Trophoblast cell (in vitro differentiated cells and primary cell): ENCODE measurements around the gene FUOM.
"Not testable (repeated sequence)": the region's sequence is repeated elsewhere in the genome, so short reads cannot be mapped to it uniquely, and the experiment has no call there.

Experiments used
- DNase-seq, 2 donors: peaks; one replicate each; pipeline ENCODE4 v3.0.0-alpha.2; 2016
- H2AFZ ChIP-seq: 2 replicates; pipeline ENCODE4 v1.6.1; 2013; ENCODE audit warnings: low read length, moderate library complexity, mild to moderate bottlenecking; ENCODE audit not compliant: insufficient read depth, poor library complexity
- H2AK5ac ChIP-seq: 2 replicates; pipeline ENCODE4 v1.6.1; 2013; ENCODE audit warnings: mild to moderate bottlenecking, low read length
- H2BK120ac ChIP-seq: 2 replicates; pipeline ENCODE4 v1.6.1; 2013; ENCODE audit warnings: low read length, mild to moderate bottlenecking, moderate library complexity; ENCODE audit not compliant: insufficient read depth, poor library complexity
- H2BK12ac ChIP-seq: 2 replicates; pipeline ENCODE4 v1.6.1; 2013; ENCODE audit warnings: mild to moderate bottlenecking, low read length, moderate library complexity
- H2BK5ac ChIP-seq: 2 replicates; pipeline ENCODE4 v1.6.1; 2013; ENCODE audit warnings: low read length, low read depth, moderate library complexity, mild to moderate bottlenecking; ENCODE audit not compliant: poor library complexity
- H3K14ac ChIP-seq: 2 replicates; pipeline ENCODE4 v1.6.1; 2013; ENCODE audit warnings: mild to moderate bottlenecking, low read length
- H3K18ac ChIP-seq: 2 replicates; pipeline ENCODE4 v1.6.1; 2013; ENCODE audit warnings: mild to moderate bottlenecking, low read length
- H3K23ac ChIP-seq: 2 replicates; pipeline ENCODE4 v1.6.1; 2013; ENCODE audit warnings: low read length
- H3K27ac ChIP-seq: 2 replicates; pipeline ENCODE4 v1.5.1; 2013; ENCODE audit warnings: low read depth, mild to moderate bottlenecking, inconsistent platforms, low read length, moderate library complexity
- H3K27me3 ChIP-seq: 2 replicates; pipeline ENCODE4 v1.6.1; 2013; ENCODE audit warnings: inconsistent platforms, mild to moderate bottlenecking, low read length, moderate library complexity; ENCODE audit not compliant: insufficient read depth
- H3K36me3 ChIP-seq, 2 experiments: 1 replicate in 1 of 2; 2 replicates in 1 of 2; pipeline ENCODE4 v1.6.1; 2013; ENCODE audit warnings: low read length in 2 of 2, mild to moderate bottlenecking in 2 of 2, moderate library complexity in 1 of 2; ENCODE audit not compliant: insufficient read depth in 2 of 2, control insufficient read depth in 1 of 2
- H3K4ac ChIP-seq: 2 replicates; pipeline ENCODE4 v1.6.1; 2013; ENCODE audit warnings: low read depth, mild to moderate bottlenecking, low read length, moderate library complexity
- H3K4me1 ChIP-seq, 2 experiments: 1 replicate in 1 of 2; 2 replicates in 1 of 2; pipeline ENCODE4 v1.6.1; 2013; ENCODE audit warnings: low read length in 2 of 2, mild to moderate bottlenecking in 2 of 2, moderate library complexity in 1 of 2; ENCODE audit not compliant: insufficient read depth in 2 of 2, control insufficient read depth in 1 of 2
- H3K4me2 ChIP-seq: 2 replicates; pipeline ENCODE4 v1.6.1; 2013; ENCODE audit warnings: inconsistent platforms, mild to moderate bottlenecking, low read length, moderate library complexity
- H3K4me3 ChIP-seq: 2 replicates; pipeline ENCODE4 v1.5.1; 2013; ENCODE audit warnings: mild to moderate bottlenecking, low read depth, low read length, inconsistent platforms
- H3K79me1 ChIP-seq: one replicate; pipeline ENCODE4 v1.6.1; 2013; ENCODE audit warnings: low read length
- H3K79me2 ChIP-seq: 2 replicates; pipeline ENCODE4 v1.6.1; 2013; ENCODE audit warnings: low read length, mild to moderate bottlenecking; ENCODE audit not compliant: control insufficient read depth, insufficient read depth, poor library complexity
- H3K9ac ChIP-seq: 2 replicates; pipeline ENCODE4 v1.6.1; 2013; ENCODE audit warnings: mild to moderate bottlenecking, low read length
- H3K9me3 ChIP-seq: 2 replicates; pipeline ENCODE4 v1.6.1; 2013; ENCODE audit warnings: low read depth, mild to moderate bottlenecking, control low read depth, inconsistent platforms, low read length; ENCODE audit not compliant: insufficient read depth
- H4K12ac ChIP-seq: 2 replicates; pipeline ENCODE4 v1.6.1; 2013; ENCODE audit warnings: low read depth, mild to moderate bottlenecking, low read length, moderate library complexity
- H4K8ac ChIP-seq: 2 replicates; pipeline ENCODE4 v1.6.1; 2013; ENCODE audit warnings: low read depth, mild to moderate bottlenecking, low read length, moderate library complexity
- H4K91ac ChIP-seq: one replicate; pipeline ENCODE4 v1.6.1; 2013; ENCODE audit warnings: low read depth, mild to moderate bottlenecking, low read length, moderate library complexity
- WGBS: extraction: QIAGEN DNeasy Blood & Tissue Kit; methylation state at CpG from one replicate; pipeline ENCODE4 v1.1.7; 2013; ENCODE audit warnings: missing lambda C conversion rate; ENCODE audit not compliant: insufficient read length, insufficient coverage; ENCODE audit errors: extremely low coverage; 5-methylcytosine and 5-hydroxymethylcytosine counted together

Gene FUOM

GRCh38 chr10:133390597-133391248, 32.9 kb upstream of the FUOM start:
- Histone ChIP-seq H3K23ac (no peak overlapping the region), H2AK5ac (no peak overlapping the region), H3K4me1 (peaks cover 0 to 4% of the 10 kb centered on the region in 2 experiments), H4K8ac (no peak overlapping the region), H3K79me2 (peaks cover 9% of the 10 kb centered on the region), H3K27ac (no peak overlapping the region), H3K18ac (no peak overlapping the region), H3K36me3 (peaks cover 3 to 6% of the 10 kb centered on the region in 2 experiments), H3K9me3 (peaks cover 2% of the 10 kb centered on the region), H2BK120ac (no peak overlapping the region), H3K4ac (no peak overlapping the region), H2BK12ac (no peak overlapping the region), H3K79me1 (peaks cover 8% of the 10 kb centered on the region), H3K4me3 (no peak overlapping the region), H3K9ac (no peak overlapping the region), H4K91ac (no peak overlapping the region), H3K27me3 (no peaks in the 10 kb centered on the region), H3K14ac (no peak overlapping the region), H3K4me2 (no peak overlapping the region), H2BK5ac (no peak overlapping the region), H4K12ac (no peak overlapping the region), H2AFZ (no peak overlapping the region)
- DNase-seq = no peak
- no CpG with 5 or more reads among the region's 19 CpGs for WGBS

- Histone ChIP-seq H3K79me1 (peaks cover 5% of the 10 kb centered on the region), H3K36me3 (peaks cover 2 to 3% of the 10 kb centered on the region in 2 experiments), H3K4me3 (no peak overlapping the region), H4K12ac (no peak overlapping the region), H3K27ac (no peak overlapping the region), H3K79me2 (peaks cover 2% of the 10 kb centered on the region), H3K9ac (no peak overlapping the region), H2BK120ac (no peak overlapping the region), H4K8ac (no peak overlapping the region), H2AFZ (no peak overlapping the region), H3K4me2 (no peak overlapping the region), H3K9me3 (no peaks in the 10 kb centered on the region), H4K91ac (no peak overlapping the region), H3K27me3 (no peaks in the 10 kb centered on the region), H2BK12ac (no peak overlapping the region), H3K4me1 (no peaks in the 10 kb centered on the region), H3K18ac (no peak overlapping the region), H3K4ac (no peak overlapping the region), H3K23ac (no peak overlapping the region), H3K14ac (no peak overlapping the region), H2BK5ac (no peak overlapping the region), H2AK5ac (no peak overlapping the region)
- no peak for DNase-seq
- no CpG with 5 or more reads among the region's 39 CpGs for WGBS
These were observed 31.4 kb upstream of the FUOM start for GRCh38 chr10:133388973-133389818.

GRCh38 chr10:133388236-133388972, 30.6 kb upstream of the FUOM start:
- H3K18ac ChIP-seq = no peak overlapping the region
- H2AK5ac ChIP-seq = no peak overlapping the region
- H3K79me2 ChIP-seq = no peaks in the 10 kb centered on the region
- no peak overlapping the region for H3K23ac ChIP-seq
- no peak overlapping the region for H3K14ac ChIP-seq
- H2BK12ac ChIP-seq = no peak overlapping the region
- no peak overlapping the region for H4K12ac ChIP-seq
- no peak overlapping the region for H3K27ac ChIP-seq
- H3K79me1 ChIP-seq = peaks cover 1% of the 10 kb centered on the region
- no peaks in the 10 kb centered on the region for H3K4me1 ChIP-seq
- H2BK120ac ChIP-seq = no peak overlapping the region
- H3K4me3 ChIP-seq = no peak overlapping the region
- peaks cover 2 to 3% of the 10 kb centered on the region in 2 experiments for H3K36me3 ChIP-seq
- no peaks in the 10 kb centered on the region for H3K9me3 ChIP-seq
- no peaks in the 10 kb centered on the region for H3K27me3 ChIP-seq
- H4K91ac ChIP-seq = no peak overlapping the region
- H3K9ac ChIP-seq = no peak overlapping the region
- no peak overlapping the region for H4K8ac ChIP-seq
- H3K4ac ChIP-seq = no peak overlapping the region
- no peak for DNase-seq
- no CpG with 5 or more reads among the region's 17 CpGs for WGBS
- no peak overlapping the region for H2BK5ac ChIP-seq
- H2AFZ ChIP-seq = no peak overlapping the region
- H3K4me2 ChIP-seq = no peak overlapping the region

GRCh38 chr10:133386951-133387350, 29.1 kb upstream of the FUOM start:
- H3K4me2 ChIP-seq, H3K18ac ChIP-seq, H4K91ac ChIP-seq, H3K9ac ChIP-seq, H4K8ac ChIP-seq, H3K27me3 ChIP-seq, H3K79me2 ChIP-seq, H2BK5ac ChIP-seq, H3K4me1 ChIP-seq, H3K14ac ChIP-seq, H3K27ac ChIP-seq, DNase-seq, H3K4ac ChIP-seq, H4K12ac ChIP-seq, H3K23ac ChIP-seq, H2BK12ac ChIP-seq, H3K79me1 ChIP-seq, H3K9me3 ChIP-seq, H3K36me3 ChIP-seq, H3K4me3 ChIP-seq, H2AFZ ChIP-seq, H2BK120ac ChIP-seq, H2AK5ac ChIP-seq: not testable (repeated sequence)
- no CpG with 5 or more reads among the region's 4 CpGs for WGBS
